Measurements from ENCODE around the gene MUTYH. TPM values are rescaled to one million over a fixed set of nuclear protein-coding genes. Genes with fewer than 3 reads are reported as not detected.

The MUTYH gene
- total and polyA plus RNA-seq, 2 of the 8 experiments (the other 6 are each of a cell fraction or from before 2014, with no cell fraction given) = 51.9 to 65.7 TPM

DNA sequence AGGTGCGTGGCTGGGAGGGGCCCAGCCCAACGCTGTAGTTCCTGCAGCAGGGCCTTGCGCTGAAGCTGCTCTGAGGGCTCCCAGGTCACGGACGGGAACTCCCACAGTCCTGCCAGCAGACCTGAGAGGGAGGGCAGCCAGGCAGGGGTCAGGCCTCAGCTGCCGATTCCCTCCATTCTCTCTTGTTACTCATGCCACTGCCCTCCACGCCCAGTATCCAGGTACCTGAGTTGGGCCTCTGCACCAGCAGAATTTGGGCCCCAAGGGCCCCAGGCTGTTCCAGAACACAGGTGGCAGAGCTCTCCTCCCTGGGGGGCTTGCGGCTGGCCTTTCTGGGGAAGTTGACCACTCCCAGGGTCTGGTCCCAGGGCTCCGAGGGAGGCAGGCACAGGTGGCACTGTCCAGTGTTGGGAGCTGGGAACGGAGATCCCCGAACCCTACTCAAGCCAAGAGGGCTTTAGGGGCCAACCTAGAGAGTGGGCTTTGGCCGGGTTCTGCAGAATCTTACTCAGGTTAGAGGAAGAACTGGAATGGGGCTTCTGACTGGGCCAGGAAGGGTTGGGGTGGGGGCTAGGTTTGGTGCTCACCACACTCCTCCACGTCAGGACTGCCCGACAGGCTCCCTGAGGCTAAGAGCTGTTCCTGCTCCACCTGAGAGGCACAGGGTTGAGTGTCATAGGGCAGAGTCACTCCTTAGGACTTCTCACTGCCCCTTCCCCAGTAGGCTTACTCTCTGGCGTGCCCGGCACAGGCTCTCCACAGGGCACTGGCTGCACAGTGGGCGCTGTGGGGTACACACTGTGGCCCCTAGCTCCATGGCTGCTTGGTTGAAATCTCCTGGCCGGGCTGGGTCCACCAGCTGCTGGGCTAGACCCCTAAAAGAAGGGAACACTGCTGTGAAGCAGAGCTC lies 8.5 kb downstream of the MUTYH start:
- Histone ChIP-seq H4K20me1 (replicated peaks in 1 of 2; ENCODE audit: control insufficient read depth in 1 of 2, insufficient read depth in 2 of 2, low read length in 2 of 2) (peaks cover 0 to 2% of the 10 kb centered on the region in 2 experiments), H3K56ac (replicated peaks; ENCODE audit: insufficient read length, low read depth, low read length) (no peak overlapping the region), H3K9ac (replicated peaks in 1 of 4; ENCODE audit: extremely low read depth in 1 of 4, low read depth in 3 of 4, low read length in 3 of 4) (no peak overlapping the region), H3K27me3 (replicated peaks in 1 of 4; ENCODE audit: control insufficient read depth in 3 of 4, extremely low read depth in 1 of 4, insufficient read depth in 3 of 4, low read length in 3 of 4) (no peaks in the 10 kb centered on the region), H3K4me2 (ENCODE audit: insufficient read depth in 1 of 2, low read depth in 2 of 2, low read length in 2 of 2) (no peak overlapping the region), H3K79me2 (ENCODE audit: control insufficient read depth in 1 of 2, insufficient read depth in 2 of 2, low read length in 2 of 2) (peaks cover 3 to 23% of the 10 kb centered on the region in 2 experiments; a peak in 3 of 4 replicates), H3K18ac (ENCODE audit: extremely low read depth, low read length) (no peak overlapping the region), H3K9me3 (ENCODE audit: insufficient read depth in 2 of 2, low read depth in 1 of 2, low read length in 1 of 2) (no peaks in the 10 kb centered on the region), H2BK15ac (ENCODE audit: low read length) (no peak overlapping the region), H3K4me1 (replicated peaks in 1 of 4; ENCODE audit: control insufficient read depth in 3 of 4, insufficient read depth in 4 of 4, low read length in 3 of 4) (peaks cover 7 to 20% (median 8%) of the 10 kb centered on the region in 4 experiments; a peak in 6 of 7 replicates), H3K14ac (ENCODE audit: insufficient read length) (no peak overlapping the region), H3K79me1 (ENCODE audit: low read depth, low read length) (peaks cover 10% of the 10 kb centered on the region), H2BK20ac (ENCODE audit: low read length) (no peak overlapping the region), H3K23me2 (ENCODE audit: low read depth, low read length) (peaks cover 11% of the 10 kb centered on the region; the same call in 1 of the 2 replicates), H4K91ac (replicated peaks; ENCODE audit: insufficient read length, low read length) (no peak overlapping the region), H2BK120ac (replicated peaks; ENCODE audit: low read depth, low read length) (no peak overlapping the region), H2AK5ac (ENCODE audit: low read depth, low read length) (no peak overlapping the region), H3K23ac (ENCODE audit: insufficient read length) (no peak overlapping the region), H4K5ac (ENCODE audit: insufficient read length, low read depth, low read length) (no peak overlapping the region), H3K36me3 (ENCODE audit: control insufficient read depth in 2 of 4, insufficient read depth in 4 of 4, low read length in 3 of 4) (peaks cover 8 to 46% (median 25%) of the 10 kb centered on the region in 4 experiments; a peak in 5 of 8 replicates), H3K4ac (replicated peaks; ENCODE audit: insufficient read length, low read depth, low read length) (no peak overlapping the region), H2BK12ac (ENCODE audit: low read depth, low read length) (no peak overlapping the region), H2BK5ac (ENCODE audit: low read depth, low read length) (no peak overlapping the region), H3K27ac (ENCODE audit: low read depth, low read length) (no peak overlapping the region), H2AFZ (ENCODE audit: low read length) (no peak overlapping the region), H4K8ac (ENCODE audit: extremely low read depth, insufficient read depth, low read length) (no peak overlapping the region), H3K4me3 (ENCODE audit: extremely low read depth in 1 of 4, insufficient read depth in 2 of 4, low read depth in 3 of 4, low read length in 4 of 4) (no peak overlapping the region)
- DNase-seq (ENCODE audit: low read depth in 1 of 2, low spot score in 2 of 2) (no peak), FAIRE-seq (no peak)
- 92% methylated on average over 18 of the region's 18 CpGs; no CpG with 5 or more reads in 1 of the 2 experiments for WGBS, 2 experiments (ENCODE audit: extremely low coverage in 1 of 2, insufficient coverage in 1 of 2, insufficient read length in 1 of 2, insufficient replicate concordance in 2 of 2, low coverage in 1 of 2, low lambda C conversion rate in 2 of 2, missing lambda C conversion rate in 1 of 2)
- ChIA-PET POLR2A (ENCODE audit: partially characterized antibody) (interaction anchor here (0.6 to 16.3 kb wide), 5 partner anchors 10 to 219 kb away, joined by 3 to 472 read pairs (median 24); partner anchors contain the start of genes AKR1A1, CCDC163, MMACHC and MUTYH), CTCF (ENCODE audit: partially characterized antibody) (interaction anchor here (0.6 to 1.8 kb wide), 7 partner anchors 11 to 546 kb away, joined by 3 to 6 read pairs (median 3); no protein-coding TSS in a partner anchor)
- TF ChIP-seq, protein P1, sequence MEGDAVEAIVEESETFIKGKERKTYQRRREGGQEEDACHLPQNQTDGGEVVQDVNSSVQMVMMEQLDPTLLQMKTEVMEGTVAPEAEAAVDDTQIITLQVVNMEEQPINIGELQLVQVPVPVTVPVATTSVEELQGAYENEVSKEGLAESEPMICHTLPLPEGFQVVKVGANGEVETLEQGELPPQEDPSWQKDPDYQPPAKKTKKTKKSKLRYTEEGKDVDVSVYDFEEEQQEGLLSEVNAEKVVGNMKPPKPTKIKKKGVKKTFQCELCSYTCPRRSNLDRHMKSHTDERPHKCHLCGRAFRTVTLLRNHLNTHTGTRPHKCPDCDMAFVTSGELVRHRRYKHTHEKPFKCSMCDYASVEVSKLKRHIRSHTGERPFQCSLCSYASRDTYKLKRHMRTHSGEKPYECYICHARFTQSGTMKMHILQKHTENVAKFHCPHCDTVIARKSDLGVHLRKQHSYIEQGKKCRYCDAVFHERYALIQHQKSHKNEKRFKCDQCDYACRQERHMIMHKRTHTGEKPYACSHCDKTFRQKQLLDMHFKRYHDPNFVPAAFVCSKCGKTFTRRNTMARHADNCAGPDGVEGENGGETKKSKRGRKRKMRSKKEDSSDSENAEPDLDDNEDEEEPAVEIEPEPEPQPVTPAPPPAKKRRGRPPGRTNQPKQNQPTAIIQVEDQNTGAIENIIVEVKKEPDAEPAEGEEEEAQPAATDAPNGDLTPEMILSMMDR (IDR thresholded peaks at IDR 0.05; ENCODE audit: control extremely low read depth in 1 of 3, insufficient read depth in 1 of 3, low read depth in 1 of 3, low read length in 3 of 3) = no peak
- TF ChIP-seq CREB1 (IDR thresholded peaks at IDR 0.05) (no peak), POU5F1 (IDR thresholded peaks at IDR 0.05; ENCODE audit: low read depth, low read length) (no peak), HDAC2 (IDR thresholded peaks at IDR 0.05; ENCODE audit: borderline replicate concordance in 1 of 2, low read depth in 2 of 2, low read length in 2 of 2) (no peak), JUND (IDR thresholded peaks at IDR 0.05; ENCODE audit: low read length) (no peak), KDM1A (IDR thresholded peaks at IDR 0.05; ENCODE audit: borderline replicate concordance, low read length) (no peak), SUZ12 (IDR thresholded peaks at IDR 0.05; ENCODE audit: low read length) (no peak), SIN3A (conservative IDR thresholded peaks at IDR 0.05 in 1 of 2, IDR thresholded peaks at IDR 0.05 in 1 of 2; ENCODE audit: low read depth in 1 of 2, low read length in 2 of 2) (no peak)
